Embryonic facial prominence (tissue), 1 donor: ENCODE results near the gene SUN2.

ENCODE experiments used
- DNase-seq: peaks from one replicate; pipeline ENCODE4 v3.0.0-alpha.2; 2016; ENCODE audit errors: extremely low spot score

Gene SUN2

DNA sequence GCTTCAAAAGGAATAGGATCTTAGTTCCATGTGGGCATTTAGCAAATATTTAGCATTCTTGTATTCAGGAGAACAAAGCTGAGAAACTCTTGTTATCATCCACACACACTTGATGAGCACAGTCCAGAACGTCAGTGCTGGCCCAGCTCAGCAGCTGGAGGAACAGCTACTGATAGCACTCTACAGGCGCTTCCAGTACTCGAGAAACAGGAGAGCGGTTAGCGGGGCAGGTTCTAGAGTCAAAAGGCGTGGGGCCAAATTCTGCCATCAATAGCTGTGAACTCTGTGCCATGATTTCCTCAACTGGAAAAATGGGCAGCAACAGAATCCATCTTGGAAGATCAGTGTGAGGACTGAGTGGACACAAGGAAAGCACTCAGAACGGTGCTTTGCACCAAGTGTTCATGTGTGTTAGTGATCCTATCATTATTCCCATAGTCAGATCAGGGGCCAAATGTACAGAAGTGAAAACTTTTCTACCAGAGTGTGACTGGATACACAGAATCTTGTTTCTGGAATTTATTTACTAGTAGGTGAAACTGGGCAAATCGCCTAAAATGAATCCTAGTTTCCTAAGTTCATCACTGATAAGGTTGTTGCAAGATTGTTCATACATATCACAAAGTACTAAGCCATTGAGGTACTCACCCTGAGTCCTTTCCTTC, 58.2 kb downstream of the SUN2 start:
- no peak for DNase-seq

DNA sequence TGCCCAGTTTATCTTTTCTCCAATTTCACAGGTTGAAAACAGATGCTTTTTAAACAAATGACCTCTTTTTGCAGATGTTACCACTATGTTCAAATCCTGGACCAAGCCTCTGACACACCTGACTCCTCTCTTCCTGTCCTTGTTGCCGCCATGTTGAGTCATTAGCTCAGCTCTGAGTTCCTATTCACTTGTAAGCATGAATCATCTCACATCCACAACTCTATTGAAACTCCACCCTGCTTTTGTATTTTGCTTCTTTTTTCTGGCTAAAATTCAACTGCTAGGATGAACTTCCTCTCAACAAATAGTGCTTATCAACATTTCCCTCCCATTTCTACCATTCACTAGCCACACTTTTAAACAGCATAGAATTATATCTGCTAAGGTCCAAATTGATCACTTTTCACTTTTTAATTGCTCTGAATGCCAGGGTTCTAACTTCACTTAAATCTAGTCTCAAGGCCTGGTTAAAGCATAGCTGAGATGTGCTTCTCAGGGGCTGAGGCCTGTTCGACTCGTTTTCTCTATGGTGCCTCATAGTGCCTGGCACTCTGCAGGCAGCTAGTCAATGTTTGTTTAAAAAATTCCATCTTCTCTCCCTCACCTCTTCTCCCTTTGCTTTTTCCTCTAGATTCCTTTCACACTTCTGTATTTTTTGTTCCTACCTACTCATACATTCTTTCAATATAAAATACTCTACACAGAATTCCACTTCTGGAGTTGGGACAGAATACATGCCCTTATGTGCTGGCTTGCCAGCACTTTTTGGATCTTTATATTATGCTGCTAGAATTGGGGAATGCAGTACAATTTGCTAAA, 59.0 kb downstream of the SUN2 start:
- no peak for DNase-seq

- no peak for DNase-seq
These were observed 60.9 kb downstream of the SUN2 start for GRCh38 chr22:38694940-38695339.

GRCh38 chr22:38694049-38694448, 61.7 kb downstream of the SUN2 start:
- no peak for DNase-seq

DNA sequence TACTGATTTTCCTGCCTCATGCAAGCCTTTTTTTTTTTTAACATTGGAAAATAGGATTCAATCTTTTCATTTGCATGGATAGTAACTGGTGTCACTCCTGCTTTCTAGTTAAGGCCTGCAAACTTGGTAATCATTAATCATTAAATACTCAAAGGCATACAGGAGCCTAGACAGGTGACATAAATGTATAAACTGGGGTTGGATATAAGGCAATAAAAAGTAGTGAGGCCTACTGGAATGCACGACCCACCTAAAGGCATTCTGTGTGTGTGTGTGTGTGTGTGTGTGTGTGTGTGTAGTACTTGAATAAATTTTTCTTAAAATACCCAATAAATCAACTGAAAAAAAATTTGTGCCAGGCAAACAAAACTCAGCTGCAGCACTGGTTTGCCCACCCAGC, 66.1 kb downstream of the SUN2 start:
- no peak for DNase-seq

GRCh38 chr22:38685761-38686160, 70.0 kb downstream of the SUN2 start:
- DNase-seq: no peak

- no peak for DNase-seq
These were observed 70.9 kb downstream of the SUN2 start for GRCh38 chr22:38684895-38685294.
